Ecto neural progenitor cell (in vitro differentiated cells): ENCODE measurements around the gene PTTG2.
"Not testable (repeated sequence)": the region's sequence is repeated elsewhere in the genome, so short reads cannot be mapped to it uniquely, and the experiment has no call there.

Experiments used
- DNase-seq: peaks from one replicate; pipeline ENCODE4 v3.0.0-alpha.2; 2018; ENCODE audit warnings: low spot score

Gene PTTG2

DNA sequence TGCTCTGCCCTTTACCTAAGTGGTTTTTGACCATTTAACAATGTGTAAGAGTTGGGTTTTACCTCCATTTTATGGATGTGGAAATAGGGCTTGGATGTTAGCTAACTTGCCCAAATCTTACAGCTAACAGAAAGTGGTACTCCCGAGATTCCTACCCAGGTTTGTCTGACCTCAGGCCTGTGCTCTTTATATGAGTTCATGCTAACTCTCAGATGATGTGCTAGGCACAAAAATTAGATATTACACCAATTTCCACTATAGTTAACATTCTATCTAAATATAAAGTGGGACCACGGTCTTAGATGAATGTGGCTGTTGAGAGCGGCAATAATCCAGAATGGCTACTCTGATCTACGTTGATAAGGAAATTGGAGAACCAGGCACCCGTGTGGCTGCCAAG lies at the start of gene PTTG2:
TSS of gene PTTG2 (plus strand) at position 301 of the 400 bp plus-strand sequence. CDS start at position 338, 37 bp downstream.
- DNase-seq, result no peak

DNA sequence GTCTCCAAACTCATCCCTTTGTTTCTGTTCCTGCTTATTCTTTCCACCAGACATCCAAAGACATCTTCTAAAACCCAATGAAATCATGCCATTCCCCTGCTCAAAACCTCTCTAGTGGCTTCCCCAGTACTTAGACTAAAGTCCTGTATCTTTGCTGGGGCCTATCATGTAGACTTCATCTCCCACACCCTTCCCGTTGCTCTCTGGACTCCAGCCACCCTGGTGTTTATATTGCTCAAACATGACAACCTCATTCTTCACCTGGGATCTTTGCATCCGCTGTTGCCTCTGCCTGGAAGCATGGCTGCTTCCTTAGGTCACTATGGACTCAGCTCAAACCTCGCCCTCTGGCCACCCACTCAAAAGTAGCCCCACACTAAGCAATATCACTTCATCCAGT lies 45.7 kb upstream of the PTTG2 start:
- DNase-seq, result no peak

DNA sequence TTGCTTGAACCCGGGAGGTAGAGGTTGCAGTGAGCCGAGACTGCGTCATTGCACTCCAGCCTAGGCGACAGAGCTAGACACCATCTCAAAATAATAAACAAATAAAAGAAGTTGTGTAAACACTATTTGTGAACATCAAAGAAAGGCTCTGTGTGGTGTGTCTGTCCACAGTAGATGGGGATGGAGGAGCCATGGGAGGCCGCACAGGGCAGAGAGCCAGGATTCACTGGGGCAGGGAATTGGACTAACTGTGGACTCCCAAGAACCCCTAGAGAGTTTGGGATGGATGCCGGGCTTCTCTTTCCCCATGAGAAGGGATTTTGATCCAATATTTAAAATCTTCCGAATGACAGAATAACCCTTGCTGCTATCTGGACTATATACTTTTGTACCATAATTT lies 42.8 kb upstream of the PTTG2 start:
- DNase-seq, result no peak

DNA sequence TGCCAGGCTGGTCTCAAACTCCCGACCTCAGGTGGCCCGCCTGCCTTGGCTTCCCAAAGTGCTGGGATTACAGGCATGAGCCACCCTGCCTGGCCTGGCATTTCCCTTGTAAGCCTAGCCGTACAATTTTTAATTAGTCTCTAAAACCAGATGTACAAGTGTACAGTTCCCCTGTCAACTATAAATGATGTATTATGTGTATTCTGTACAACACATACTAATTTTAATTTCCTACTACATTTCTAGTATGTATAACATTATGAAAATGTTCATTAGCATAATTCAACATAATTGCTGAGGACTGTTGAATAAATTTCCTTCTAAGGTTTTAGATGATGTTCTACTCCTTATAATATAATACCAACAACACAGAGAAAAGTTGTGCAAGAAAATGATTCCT lies 41.5 kb upstream of the PTTG2 start:
- no peak for DNase-seq

DNA sequence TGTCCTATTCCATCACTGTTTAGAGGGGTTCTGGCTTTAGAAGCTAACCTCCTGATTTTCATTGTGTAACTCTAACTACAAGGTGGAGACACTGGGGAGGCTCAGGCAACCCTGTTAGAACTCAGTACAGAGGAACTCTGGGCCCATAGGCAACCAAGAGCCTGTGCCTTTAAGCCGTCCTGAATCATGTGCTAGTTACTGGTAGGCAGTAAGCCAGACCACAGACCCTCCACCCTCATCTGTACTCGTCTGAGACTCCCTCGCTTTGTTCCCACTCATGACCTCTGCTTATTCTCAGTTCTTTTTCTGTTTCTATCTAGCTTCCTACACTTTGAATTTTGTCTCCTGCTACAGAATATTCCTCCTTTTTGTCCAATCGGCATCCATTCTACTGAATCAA lies 37.9 kb upstream of the PTTG2 start:
- DNase-seq, result no peak

DNA sequence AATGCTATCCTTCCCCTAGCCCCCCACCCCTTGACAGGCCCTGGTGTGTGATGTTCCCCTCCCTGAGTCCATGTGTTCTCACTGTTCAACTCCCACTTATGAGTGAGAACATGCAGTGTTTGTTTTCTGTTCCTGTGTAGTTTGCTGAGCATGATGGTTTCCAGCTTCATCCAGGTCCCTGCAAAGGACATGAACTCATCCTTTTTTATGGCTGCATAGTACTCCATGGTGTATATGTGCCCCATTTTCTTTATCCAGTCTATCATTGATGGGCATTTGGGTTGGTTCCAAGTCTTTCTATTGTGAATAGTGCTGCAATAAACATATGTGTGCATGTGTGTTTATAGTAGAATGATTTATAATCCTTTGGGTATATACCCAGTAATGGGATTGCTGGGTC lies 37.1 kb upstream of the PTTG2 start:
- DNase-seq, result not testable (repeated sequence)

DNA sequence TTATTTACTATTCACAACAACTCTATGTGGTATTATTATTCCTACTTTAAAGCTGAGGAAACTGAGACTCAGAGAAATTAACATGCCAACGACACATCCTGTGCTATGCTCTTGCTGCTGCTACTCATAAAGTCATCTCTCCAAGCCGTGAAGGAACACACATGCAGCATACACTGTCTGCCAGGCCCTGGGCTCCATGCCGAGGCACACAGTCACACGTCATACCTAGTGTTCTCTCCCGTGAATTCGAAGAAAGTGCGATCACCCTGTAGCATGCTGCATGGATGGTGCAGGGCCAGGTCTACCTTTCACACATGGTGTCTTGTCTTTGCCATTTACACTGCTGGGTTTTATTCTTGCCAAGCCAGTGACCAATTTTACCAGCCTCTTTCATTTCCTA lies 35.3 kb upstream of the PTTG2 start:
- DNase-seq, result no peak

DNA sequence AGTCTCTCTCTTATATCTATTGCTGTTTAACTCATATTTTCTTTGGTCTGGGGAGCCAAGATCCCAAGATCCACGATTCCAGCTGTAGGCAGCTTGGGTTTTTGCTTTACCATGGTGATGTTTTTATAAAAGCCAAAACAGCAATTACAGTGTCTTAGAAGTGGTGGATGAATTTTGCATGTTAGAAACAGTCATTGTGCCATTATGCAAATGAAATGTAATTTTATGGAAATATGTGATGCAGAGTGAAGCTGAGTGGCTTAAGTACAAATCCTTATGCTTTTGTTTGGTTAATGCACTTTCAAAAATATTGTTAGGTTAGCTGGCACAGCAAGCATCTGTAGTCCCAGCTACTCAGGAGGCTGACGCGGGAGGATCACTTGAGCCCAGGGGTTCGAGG lies 32.8 kb upstream of the PTTG2 start:
- DNase-seq, result no peak

DNA sequence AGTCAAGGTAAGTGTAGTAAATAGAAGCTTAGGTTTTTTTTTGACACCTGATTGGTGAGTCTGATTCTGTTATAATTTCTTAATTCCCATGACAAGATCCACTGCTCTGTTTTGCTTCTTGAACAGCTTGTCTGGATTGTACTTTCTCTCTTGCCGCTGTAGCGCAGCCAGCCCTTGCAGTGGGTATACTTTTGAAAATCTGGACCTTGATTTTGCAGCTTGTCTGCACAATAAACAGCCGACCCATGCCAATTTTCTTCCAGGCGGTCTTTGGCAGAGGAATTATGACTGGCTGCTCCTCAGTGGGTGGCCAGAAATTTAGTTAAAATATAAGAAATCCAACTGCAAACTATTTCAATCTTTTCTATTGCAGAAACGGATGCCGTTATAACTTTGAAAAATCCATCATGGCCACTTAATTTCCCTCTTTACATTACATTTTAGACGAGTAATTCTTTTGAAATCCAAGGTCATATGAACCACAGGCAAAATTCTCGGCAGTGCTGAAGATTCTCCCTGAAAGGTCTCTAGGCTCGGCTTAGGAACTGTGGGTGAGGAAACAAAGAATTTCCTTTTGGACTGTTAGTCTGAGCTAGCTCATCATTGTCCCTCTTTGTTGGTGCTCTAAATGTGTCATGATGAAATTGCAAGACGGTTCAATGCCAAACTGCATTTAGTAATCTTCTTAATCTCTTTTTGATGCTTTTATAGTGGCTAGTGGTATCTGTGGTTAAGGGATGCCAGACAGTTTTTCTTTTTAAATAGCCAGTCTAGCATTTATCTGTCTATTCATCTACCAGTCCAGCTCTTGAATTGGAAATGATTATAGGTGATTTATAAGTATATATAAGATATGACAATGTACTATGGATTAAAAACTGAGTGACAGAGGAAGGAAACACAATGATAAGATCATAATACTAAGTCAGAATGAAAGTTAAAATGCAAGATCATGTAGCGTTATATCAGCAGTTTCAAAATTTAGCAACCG lies 31.5 kb upstream of the PTTG2 start:
- DNase-seq, result no peak

DNA sequence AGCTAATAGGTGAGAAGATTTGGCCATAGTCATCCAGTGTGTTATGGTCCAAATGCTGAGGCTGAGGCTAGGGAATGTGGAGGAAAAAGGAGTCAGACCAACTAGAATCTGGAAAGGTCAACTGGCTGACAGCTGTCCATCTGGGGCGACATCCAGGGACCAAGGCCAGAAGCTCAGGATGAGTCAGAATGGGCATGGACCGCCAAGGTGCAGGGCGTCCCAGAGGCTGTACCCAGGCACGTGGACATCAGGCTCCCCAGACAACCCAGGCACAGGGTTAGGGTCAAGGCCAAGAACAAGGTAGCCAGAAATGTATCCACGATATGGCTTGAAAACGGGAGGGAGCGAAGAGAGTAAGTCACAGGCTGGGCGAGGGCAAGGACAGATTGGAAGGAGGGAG lies 26.1 kb upstream of the PTTG2 start:
- no peak for DNase-seq

DNA sequence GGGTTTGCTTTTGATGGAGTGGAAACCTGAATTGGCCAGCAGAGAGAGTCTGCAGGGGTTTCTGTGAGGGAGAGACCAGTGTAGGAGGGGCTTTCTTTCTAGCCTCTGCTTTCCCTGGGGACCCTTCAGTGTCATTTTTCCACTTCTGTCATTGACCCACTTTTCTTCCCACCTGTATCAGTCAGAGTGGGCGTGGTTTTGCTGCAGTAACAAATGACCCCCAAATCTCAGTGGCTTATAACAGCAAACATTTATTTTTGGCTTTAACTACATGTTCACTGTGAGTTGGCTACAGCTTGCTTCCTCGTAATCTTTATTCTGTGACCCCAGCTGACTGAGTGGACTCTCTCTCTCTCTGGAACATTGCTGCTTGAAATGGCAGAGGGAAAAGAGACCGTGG lies 25.6 kb upstream of the PTTG2 start:
- no peak for DNase-seq

DNA sequence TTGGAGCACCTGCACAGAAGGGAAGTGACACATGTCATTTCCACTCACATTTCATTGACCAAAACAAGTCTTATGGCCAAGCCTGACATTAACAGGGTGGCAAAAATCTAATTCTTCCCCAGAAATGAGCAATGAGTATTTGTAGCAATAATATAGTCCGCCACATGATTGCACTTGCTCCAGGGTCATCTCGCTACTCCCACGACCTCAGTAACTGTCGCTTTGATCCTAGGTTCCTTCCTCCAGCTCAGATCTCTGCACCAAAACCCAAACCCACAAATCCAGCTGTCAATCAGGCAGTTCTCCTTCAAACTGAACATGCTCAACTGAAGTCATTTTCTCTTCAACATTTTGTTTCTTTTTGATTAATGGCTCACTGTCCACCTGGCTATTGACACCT lies 25.2 kb upstream of the PTTG2 start:
- no peak for DNase-seq

DNA sequence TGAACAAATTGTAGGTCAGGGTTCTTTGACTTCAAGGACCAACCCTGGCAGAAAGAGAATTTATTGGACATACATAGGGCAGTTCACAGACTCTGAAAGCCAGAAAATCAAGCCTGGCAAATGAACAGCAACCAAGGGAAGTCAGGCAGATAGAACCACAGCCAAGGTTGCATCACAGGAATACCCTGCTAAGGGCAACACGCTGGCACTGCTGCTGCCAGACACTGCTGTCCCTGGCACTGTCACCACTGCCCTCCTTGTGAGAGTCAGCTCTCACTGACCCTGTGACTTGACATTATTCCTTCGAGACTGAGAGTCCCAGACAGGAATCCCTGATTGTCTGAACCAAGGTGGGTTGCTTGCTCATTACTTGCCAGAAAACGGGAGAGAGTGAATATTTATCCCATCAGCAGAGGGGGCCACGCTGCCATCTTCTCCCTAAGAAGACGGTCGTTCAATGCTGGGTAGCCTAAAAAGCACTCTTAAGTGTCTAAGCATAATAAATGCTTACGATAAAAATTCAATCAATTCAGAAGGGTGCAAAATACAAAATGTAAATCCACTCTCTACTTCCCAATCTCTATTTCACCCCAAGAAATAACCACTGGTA lies 23.2 kb upstream of the PTTG2 start:
- DNase-seq, result no peak

DNA sequence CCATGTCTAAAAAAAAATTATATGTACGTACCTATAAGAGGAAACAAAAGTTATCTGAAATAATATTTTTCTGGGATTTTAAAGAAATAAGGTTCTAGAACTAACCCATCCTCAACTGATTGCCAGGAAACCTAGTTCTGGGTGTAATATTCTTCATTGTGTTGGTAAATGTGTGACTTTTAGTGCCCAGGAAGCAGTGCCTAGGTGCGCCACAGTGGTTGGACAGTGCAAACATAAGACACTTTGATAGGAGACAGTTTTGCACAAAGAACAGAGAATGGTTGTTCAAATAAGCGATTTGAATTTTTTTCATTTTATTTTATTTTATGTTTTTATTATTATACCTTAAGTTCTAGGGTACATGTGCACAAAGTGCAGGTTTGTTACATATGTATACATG lies 22.0 kb upstream of the PTTG2 start:
- DNase-seq, result no peak

DNA sequence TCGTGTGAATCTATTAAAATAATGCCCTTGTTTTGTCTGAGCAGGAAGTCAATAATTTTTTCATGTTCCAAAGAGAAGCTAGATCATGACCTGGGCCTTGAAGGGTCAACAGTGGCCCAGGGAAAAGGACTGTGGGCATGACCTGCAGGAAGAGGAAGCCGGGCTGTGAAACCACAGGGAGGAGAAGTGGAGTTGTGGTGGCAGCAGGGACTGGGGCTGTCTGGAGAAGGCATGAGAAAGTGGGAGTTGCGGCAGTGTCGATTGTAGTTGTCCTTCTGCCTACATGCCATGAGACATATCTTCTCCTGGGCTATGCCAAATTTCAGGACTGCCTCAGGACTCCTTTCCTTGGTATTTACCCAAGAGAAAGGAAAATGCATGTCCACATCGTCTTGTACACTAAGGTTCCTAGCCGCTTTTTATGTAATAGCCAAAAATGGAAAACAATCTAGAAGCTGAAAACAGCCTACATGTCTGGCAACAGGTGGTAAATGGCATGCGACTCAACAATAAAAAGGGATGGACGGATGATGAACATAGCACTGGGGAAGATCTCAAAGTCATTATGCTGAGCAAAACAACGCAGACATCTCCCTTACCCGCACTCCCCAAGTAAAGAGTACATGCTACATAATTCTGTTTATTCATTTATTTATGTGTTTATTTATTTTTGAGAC lies 13.6 kb upstream of the PTTG2 start:
- no peak for DNase-seq

DNA sequence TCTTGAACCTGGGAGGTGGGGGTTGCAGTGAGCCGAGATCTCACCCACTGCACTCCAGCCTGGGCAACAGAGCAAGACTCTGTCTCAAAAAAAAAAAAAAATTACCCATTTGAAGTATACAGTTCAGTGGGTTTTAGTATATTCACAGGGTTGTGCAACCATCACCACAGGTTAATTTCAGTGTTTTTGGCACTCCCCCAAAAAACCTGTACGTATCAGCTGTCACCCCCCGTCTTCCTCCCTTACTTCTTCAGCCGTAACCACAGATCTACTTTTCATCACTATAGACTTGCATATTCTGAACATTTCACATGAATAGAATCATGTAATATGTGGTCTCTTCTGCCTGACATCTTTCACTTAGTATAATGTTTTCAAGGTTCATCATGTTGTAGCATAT lies 11.7 kb upstream of the PTTG2 start:
- no peak for DNase-seq

DNA sequence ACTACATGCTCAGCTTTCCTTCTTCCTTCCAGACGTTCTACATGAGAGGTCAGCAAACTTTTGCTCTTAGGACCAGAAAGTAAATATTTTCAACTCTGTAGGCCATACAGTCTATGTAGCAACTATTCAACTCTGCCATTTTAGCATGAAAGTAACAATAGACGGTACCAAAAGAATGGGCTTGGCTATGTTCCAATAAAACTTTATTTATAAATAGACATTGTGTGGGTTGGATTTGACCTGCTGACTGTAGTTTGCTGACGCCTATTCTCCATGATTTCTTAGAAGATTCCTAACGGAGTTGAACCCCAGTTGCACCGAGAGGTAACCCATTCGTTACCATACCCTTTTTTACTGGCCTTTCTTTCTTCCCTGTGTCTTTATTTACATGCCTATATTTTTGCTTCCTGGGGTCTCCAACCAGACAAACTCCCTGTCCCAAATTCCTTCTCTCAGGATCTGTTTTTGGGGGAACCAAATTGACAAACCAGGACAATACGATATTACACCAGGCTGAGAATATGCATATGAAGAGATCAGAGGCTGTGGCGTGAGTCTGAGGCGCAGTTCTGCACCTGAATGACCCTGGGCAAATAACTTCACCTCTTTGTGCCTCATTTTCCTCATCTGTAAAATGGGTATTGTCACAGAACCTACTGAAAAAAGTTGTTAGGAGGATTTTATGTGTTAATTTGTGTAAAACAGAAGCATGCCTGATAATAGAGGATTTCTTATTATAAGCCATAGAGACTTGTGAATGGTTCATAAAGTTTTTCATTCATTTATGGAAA lies 10.4 kb upstream of the PTTG2 start:
- no peak for DNase-seq

DNA sequence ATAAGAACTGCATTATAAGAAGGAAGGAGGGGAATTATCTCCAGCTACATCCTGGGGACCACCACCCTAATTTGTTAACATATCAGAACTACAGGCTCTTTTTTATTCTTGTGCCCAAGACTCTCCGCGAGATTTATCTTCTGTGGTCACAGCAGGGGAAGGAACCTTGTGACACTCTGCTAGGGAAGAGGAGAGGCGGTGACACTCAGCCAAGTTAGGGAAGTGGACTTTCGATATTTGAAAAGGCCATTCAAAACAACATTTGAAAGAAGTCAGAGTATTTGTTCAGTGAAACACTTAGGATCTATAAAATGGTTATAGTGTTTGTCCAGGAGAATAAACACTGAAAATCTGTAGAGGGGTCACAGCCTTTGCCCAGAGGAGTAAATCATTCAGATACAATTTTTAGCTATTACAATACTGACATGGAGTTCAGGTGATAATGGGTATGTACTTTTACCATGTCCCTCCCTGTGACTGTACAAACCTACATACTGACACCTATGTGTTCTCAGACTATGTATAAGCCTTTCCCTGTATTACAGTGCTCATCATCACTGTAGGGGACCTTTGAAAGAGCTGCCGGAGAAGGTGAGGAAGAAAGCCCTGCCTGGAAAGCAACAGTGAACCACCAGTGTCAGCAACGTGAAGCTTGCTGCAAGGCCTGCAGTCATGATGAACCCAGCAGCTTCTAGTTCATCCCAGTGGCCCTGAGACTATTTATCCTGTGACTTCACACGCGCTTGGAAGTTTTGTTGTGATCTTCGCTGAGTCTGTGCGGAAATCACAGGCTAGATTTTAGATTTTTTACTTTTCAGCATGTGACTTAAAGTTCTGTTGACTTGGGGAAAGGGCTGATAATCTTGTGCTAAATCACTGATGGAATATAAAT lies 8.5 kb upstream of the PTTG2 start:
- no peak for DNase-seq

DNA sequence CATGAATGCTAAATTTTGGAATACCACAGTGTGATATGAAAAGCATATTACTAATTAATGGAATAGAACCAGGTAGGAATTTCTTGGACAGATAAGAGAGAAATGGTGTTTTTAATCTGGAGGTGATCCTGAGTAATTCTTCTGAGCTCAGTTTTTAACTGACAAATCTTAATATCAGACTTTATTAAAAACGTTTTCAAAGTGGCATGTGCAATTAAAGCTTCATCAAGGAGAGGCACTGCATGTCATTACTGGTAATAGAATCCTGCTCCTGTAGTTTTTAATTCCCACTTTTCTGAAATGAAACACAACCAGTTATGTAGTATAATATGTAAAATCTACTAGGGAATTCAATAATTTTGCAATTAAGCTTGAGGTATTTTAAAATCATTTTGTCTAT lies 7.0 kb upstream of the PTTG2 start:
- DNase-seq, result no peak

DNA sequence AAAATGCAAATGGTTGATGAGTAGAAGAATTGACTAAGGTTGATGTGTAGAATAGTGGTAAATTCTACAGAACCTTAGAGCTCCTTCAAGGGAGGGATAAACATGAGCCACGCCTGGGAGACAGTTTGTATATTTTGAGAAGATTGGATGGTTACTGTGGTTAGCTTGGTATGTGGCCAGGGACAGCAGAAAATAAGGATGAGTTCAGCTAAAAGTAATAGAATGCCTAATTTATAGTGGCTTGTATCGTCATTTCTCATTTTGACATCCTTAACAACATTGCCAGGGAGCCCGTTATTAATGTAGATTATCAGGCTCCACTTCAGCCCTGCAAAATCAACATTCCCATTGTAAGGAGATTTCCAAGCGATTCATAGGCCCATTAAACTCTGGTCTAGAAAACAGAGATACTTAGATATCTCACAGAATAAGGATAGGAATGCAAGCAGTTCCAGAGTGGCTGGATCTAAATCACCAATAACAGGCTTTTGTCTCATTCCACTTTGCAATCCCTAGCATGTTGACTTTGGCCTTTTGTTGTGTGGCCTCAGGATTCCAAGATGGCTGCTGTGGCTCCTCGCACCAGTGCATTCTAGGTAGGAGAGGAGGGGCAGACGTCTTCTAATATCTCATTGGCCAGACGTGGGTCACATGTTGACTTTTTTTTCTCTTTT lies 6.4 kb upstream of the PTTG2 start:
- no peak for DNase-seq

DNA sequence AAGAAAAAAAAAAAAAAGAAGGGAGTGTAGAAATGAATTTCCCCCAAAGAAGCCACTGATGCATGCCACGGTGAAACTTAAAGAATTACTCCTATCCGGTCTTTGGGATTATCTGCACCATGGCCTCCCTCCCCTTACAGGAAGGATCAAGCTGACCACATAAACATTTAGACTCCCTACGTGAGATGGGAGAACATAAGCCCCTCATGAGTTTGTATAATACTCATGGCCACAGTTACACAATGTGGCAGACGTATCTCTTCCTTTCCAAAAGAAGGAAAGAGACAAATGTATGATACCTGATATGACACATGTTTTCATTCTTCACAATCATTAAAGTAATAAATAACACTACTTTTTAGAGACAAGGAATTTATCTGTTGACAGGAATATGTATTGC lies 3.3 kb upstream of the PTTG2 start:
- no peak for DNase-seq
